NCI-H2171 treated with DMSO at 0.1 percent for 48 hours (cell line): ENCODE data around the gene ZNF441.
"Not testable (repeated sequence)": the region's sequence is repeated elsewhere in the genome, so short reads cannot be mapped to it uniquely, and the experiment has no call there.

Experiments
- DNase-seq: peaks from one replicate; lab custom pipeline; 2025; lab: John Stamatoyannopoulos, UW

The ZNF441 gene

DNA sequence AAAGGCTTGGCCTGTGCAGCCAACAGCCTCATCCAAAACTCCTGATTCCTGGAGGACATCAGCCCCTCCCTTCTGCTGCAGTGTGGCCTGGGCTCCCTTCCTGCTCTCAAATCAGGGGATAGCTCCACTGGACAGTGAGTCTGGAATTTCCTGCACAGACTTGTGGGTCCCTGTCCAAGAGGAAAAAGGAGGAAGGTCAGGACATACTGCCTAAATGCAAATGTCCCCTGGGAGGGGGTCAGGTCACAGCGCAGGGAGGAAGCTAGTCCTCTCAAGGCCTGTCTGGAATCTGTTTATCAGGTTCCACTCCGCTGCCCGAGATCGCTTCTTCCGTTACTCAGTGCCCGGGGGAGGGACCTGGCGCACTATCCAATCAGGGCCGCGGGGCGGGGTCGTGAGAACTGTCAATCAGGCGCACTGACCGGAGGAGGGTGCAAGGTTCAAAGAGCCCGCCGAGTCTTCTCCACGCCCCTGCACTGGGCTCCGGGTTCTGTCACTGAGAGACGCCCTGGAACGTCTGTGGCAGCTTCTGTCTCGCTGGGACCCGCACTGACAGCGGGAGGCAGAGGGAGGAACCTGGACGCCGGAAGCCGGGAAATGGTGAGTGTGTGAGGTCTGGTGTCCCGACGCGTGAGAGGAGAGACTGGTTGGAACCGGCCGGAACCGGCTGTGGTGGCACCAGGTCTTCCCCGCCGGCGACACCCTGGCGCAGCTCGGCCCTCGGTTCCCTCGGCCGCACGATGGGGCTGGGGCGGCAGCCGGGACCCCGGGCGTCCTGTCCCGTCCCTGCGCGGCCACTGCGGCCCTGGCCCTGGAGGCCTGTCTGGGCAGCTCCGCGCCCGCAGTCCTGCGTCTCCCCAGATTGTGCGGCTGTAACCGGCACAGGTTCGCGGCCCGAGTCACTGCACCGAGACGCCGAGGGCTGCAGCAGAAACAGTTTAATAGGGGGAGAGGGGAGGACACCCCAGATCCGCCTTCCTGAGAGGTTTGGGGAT lies at the start of gene ZNF441:
ZNF441 (plus strand) TSS at position 404 of the 995 bp plus-strand sequence; CDS start at position 598, 194 bp downstream.
- DNase-seq = peak; percentile 63

DNA sequence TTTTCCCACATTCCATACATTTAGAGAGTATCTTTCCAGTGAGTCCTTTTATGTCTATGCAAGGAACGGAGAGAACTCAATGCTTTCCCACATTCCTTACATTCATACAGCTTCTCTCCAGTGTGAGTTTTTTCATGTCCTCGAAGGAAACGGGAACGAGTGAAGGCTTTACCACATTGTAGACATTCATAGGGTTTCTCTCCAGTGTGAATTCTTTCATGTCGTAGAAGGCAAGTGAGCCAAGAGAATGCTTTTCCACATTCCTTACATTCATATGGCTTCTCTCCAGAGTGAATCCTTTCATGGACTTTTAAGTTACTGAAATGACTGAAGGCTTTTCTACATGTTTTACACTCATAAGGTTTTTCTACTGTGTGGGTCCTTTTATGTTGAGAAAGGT lies 45.1 kb upstream of the ZNF441 start:
- no peak for DNase-seq

DNA sequence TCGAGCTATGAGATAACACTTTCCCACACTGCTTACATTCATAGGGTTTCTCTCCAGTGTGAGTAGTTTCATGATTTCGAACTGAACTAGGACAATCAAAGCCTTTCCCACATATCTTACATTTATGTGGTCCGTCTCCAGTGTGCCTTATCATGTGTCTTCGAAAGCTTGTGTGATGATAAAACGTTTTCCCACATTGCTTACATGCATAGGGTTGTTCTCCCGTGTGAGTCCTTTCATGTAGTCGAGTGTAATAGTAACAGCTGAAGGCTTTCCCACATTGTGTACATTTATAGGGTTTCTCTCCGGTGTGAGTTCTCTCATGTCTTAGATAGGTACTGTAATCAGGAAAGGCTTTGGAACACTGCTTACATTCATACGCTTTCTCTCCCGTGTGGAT lies 44.4 kb upstream of the ZNF441 start:
- no peak for DNase-seq

DNA sequence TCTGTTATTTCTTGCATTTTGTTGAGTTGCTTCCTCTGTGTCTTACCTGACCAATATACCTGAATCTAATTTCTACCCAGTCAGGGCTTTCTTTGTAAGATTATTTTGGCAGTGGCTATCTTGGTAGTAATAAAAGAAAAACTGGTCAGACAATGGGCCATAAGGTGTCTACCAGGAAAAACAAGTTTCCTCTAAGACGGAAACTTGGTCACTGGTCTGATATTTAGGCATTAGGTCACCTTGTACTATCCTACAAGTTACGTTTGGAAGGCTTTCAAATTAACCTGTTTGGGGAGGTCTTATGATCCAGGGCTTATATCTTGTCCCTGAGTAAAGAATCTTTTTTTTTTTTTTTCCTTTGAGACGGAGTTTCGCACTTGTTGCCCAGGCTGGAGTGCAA lies 37.2 kb upstream of the ZNF441 start:
- DNase-seq = no peak

DNA sequence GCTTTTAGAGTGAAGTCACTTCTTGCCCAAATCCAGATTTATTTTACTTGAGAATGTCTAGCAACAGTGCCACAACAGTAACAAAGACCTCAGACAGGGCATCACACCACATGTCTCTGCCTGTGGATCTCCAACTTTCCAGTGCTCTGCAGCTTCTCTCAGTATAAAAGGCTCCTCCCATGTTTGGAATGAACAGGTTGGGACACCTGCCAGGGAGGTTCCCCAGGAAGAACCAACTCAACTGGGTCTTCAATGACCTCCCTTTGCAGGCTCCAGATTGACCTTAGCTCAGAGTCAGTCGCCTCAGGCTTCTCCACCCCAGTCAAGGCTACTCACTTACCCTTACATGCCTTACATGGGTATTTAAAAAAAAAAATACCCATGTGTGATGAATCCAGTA lies 31.4 kb upstream of the ZNF441 start:
- no peak for DNase-seq

DNA sequence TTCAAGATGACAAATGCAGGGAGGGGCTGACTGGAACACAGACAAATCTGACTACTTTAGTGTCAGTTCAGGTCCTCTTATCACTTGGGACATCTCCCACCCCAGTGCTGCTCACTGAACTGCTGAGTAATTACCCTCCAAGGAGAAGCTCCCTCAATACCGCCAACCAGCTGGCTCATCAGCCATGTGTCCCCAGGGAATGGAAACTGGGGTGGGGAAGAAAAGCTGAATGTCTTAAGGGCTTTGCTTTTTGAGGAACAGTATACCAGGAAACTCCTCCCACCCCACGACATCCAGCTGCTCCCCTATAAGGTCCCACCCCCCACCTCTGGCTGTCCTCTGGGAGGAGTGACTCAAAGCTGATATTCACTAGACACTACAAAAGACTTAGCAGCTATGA lies 30.1 kb upstream of the ZNF441 start:
- peak; percentile 69 for DNase-seq

DNA sequence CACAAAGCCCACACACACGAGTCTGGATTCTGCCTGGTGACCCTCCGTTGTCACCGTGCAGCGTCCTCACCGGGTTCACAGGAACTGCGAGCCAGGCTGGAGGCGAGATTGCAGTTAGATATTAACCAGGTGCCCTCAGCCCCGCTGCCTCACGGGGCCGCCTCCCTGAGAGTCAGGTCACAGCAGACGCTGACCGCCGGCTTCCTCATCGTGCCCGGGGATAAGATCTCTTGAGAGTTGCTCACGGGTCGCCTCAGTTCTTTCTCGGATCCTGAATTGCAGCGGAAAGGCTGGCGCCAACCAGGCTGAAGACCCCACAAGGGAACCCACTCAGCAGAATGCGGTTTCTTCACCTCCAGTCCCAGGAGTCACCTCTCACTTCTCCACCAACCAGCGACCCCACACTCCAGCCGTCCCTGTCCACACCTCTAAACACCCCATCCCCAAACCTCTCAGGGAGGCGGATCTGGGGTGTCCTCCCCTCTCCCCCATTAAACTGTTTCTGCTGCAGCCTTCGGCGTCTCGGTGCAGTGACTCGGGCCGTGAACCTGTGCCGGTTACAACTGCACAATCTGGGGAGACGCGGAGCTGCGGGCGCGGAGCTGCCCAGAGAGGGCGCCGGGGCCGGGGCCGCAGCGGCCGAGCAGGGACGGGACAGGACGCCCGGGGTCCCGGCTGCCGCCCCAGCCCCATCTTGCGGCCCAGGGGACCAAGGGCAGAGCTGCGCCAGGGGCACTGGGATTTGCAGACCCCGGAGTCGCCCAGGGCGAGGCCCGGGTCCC lies 28.6 kb upstream of the ZNF441 start:
- peak; percentile 26 for DNase-seq

DNA sequence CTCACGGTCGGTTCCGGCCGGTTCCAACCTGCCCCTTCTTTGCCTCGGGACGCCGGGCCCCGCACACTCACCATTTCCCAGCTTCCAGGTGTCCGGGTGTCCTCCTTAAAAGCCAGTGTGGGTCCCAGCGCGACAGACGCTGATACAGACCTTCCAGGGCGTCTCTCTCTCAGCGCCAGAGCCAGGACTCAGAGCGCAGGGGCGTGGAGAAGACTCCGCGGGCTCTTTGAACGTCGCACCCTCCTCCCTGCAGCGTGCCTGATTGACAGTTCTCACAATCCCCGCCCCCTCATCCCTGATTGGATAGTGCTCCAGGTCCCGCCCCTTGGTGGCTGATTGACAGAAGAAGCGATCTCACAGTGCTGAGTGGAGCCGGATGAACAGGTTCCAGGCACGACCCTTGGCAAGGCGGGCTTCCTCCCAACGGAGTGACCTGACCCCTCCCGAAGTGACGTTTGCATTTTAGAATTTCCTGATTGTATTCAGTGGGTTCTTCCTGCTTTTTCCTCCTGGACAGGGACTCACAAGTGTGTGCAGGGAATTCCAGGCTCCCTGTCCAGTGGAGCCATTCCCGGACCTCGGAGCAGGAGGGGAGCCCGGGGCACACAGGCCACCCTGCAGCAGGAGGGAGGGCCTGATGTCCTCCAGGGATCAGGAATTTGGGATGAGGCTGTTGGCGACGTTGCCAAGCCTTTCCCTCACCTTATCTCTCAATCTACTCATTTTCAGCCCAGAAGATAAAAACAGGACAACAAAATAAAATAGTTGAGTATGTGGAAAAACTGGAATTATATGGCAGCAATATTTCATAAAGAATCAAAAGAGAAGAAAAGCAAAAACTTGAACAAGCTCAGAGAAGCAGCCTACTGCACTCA lies 27.8 kb upstream of the ZNF441 start, which contains the start of gene ZNF823:
ZNF823 (minus strand) TSS at position 201 of the 875 bp plus-strand sequence; CDS start at position 74, 127 bp downstream.
- peak; percentile 98 for DNase-seq

DNA sequence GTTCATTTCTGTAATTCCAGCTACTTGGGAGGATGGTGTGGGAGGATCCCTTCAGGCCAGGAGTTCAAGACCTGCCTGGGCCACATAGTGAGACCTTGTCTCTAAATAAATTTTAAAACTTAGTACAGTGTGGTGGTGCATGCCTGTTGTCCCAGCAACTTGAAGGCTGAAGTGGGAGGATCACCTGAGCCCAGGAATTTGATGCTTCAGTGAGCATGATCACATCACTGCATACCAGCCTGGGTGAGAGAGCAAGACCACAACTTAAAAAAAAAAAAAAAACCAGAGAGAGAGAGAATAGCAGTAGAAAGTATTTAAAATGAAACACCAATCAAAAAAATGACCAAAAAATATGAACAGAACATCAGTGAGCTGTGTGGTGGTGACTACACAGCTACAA lies 20.9 kb upstream of the ZNF441 start:
- no peak for DNase-seq

DNA sequence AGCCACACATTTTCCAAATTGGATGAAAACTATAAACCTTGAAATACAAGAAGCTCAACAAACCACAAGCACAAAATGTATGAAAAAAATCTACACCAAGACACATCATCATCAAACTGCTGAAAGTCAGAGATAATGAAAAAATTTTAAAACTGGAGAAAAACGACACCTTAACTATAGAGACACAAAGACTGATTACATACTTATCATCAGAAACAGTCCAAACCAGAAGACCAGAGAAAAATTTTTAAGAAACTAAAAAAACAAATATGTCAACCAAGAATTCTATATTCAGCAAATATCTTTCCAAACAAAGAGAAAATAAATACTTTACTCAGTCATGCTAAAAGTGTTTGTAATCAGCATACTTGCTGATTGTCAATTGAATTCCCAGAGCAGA lies 19.5 kb upstream of the ZNF441 start:
- no peak for DNase-seq

DNA sequence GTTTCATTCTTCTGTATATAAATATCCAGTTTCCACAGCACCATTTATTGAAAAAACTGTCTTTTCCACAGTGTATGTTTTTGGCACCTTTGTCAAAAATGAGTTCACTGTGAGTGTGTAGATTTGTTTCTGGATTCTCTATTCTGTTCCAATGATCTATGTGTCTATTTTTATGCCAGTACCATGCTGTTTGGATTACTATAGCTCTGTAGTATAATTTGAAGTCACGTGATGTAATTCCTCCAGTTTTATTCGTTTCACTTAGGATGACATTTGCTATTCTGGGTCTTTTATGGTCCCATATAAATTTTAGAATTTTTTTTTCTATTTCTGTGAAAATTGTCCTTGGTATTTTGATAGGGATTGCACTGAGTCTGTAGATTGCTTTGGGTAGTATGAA lies 17.0 kb upstream of the ZNF441 start:
- DNase-seq = no peak

DNA sequence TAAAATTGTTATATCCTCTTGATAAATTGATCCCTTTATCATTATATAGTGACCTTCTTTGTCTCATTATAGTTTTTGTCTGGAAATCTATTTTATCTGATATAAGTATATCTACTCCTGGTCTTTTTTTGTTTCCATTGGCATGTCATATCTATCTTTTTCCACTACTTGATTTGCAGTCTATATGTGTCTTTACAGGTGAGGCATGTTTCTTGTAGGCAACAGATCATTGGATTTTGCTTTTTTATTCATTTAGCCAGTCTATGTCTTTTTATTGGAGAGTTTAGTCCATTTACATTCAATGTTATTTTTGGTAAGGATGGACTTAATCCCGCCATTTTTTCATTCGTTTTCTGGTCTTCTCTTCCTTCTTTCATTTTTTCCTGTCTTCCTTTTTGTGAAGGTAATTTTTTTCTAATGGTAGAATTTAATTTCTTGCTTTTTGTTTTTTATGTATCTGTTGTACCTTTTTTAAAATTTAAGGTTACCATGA lies 14.5 kb upstream of the ZNF441 start:
- no peak for DNase-seq

DNA sequence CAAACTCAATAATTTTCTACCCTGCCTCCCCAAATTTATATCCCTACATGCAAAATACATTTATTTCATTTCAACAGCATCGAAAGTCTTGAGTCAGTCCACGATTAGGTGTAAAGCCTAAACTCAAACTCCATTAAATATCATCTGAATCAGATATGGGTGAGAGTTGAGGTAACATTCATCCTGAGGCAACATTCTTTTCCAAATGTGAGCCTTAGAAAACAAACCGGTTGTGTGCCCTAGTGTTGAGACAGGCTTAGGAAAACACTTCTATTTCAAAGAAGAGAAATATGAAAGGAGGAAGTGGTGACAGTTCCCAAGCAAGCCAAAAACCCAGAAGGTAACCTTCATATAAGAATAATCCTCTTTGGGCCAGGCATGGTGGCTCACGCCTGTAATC lies 12.1 kb upstream of the ZNF441 start:
- DNase-seq = no peak

DNA sequence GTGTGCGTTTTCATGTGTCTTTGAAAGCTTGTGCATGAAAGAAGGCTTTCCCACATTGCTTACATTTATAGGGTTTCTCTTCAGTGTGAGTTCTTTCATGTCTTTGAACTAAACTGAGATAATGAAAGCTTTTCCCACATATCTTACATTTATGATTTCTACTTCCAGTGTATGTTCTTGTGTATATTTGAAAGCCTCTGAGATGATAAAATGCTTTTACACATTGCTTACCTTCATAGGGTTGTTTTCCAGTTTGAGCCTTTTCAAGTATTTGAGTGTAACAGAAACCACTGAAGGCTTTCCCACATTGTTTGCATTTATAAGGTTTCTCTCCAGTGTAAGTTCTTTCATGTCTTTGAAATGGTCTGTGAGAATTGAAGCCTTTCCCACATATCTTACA lies 9.8 kb upstream of the ZNF441 start:
- no peak for DNase-seq

DNA sequence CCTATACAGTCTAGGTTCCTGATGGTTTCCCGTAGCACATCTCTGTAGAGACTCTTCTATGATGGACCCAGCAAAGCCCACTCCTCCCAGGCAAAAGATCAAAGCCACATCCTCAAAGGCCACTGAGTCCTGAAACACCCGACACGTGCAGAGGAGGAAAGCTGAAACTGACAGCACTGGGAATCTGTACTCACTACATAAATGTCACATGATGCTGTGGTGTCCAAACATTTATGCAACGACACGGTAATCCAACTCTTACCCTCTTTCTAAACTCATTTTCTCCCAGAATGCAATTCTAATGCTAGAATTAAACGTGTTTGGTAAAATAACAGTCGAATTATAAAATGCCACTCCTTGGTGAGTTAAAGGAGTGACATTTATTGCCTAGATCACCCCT lies 7.0 kb upstream of the ZNF441 start:
- no peak for DNase-seq

DNA sequence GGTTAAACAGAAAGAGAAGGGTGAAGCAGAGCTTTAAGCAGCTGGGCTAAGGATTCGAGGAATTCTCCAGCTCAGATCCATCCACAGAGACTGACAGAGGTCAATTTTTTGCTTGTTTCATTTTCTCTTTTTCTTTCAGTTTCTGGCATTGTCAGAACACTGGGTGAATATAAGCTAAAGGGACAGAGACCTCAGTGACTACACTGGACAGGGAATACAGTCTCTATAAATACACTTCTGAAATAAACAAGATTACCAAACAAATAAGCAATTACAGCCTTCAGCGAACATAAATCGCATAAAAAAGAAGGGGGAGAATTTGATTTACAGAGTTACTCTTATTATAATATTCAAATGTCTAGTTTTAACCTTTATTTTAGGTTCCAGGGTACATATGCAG lies 3.7 kb upstream of the ZNF441 start:
- no peak for DNase-seq

DNA sequence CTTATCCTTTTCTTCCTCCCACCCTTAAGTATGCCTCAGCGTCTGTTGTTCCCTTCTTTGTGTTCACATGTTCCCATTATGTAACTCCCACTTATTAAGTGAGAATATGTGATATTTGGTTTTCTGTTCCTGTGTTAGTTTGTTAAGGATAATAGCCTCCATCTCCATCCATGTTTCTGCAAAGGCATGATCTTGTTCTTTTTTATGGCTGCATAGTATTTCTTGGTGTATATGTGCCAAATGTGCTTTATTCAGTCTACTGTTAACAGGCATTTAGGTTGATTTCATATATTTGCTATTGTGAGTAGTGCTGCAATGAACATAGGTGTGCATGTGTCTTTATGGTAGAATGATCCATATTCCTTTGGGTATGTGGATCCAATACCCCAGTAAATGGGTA lies 3.2 kb upstream of the ZNF441 start:
- DNase-seq = no peak

DNA sequence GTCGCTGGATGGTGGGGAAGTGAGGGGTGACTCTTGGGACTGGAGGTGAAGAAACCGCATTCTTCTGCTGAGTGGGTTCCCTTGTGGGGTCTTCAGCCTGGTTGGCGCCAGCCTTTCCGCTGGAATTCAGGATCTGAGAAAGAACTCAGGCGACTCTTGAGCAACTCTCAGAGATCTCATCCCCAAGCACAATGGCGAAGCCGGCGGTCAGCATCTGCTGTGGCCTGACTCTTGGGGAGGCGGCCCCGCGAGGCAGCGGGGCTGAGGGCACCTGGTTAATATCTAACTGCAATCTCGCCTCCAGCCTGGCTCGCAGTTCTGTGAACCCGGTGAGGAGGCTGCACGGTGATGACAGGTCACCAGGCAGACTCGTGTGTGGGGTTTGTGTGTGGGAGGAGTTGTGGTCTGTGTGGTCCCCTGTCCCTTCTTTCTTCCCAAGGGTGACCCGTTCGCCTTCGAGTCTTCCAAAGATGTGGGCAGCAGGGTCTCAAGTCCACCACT lies 883 bp downstream of the ZNF441 start:
- no peak for DNase-seq

DNA sequence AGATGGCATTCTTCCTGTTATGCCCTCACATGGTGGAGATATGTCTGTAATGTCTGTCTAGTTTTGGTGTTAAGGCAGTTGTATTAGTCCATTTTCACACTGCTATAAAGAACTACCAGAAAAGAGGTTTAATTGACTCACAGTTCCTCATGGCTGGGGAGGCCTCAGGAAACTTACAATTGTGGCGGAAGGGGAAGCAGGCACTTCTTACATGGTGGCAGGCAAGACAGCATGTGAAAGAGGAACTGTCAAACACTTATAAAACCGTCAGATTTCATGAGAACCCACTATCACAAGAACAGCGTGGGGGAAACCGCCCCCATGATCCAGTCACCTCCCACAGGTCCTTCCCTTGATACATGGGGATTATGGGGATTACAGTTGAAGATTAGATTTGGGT lies 3.2 kb downstream of the ZNF441 start:
- no peak for DNase-seq

DNA sequence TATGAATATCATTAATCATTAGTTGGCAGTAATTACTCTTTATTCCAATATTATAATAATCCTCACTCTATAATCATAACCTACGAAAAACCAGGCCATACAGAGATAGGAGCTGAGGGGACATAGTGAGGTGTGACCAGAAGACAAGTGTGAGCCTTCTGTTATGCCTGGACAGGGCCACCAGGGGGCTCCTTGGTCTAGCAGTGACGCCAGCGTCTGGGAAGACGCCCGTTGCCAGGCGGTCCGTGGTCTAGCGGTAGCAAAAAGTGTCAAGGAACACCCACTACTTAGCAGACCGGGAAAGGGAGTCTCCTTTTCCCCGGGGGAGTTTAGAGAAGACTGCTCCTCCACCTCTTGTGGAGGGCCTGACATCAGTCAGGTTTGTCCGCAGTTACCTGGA lies 4.7 kb downstream of the ZNF441 start:
- DNase-seq = not testable (repeated sequence)

DNA sequence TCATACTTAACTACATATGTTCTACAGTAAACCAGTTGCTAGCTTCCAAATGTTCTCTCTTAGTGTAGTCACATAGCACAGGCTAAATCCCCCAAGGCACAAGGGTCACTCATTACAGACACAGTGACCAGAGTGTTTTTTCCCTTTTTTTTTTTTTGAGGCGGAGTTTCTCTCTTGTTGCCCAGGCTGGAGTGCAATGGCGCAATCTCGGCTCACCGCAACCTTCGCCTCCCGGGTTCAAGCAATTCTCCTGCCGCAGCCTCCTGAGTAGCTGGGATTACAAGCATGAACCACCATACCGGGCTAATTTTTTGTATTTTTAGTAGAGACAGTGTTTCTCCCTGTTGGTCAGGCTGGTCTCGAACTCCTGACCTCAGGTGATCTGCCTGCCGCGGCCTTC lies 9.9 kb downstream of the ZNF441 start:
- DNase-seq = not testable (repeated sequence)
